ENCODE data around the gene UBD.

DNA sequence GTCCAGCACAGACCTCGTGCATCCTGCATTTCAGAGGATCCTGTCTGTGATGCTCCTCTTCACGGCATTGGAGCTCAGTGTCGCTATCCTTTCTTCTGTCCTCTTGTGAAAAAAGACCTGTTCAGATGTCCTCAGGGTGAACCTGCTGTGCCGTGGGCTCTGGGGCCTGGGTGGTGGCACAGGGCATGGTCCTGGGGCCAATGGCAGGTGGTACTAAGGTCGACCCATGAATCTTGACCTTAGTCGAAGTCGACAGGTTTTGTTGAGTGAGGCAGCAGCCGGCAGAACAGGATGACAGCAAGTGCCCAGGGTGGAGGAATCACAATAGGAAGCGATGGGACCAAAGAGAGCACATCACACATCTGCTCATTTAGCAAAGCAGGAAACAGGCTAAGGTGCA is 49.8 kb downstream of the UBD start:
- TF ChIP-seq, protein P1, sequence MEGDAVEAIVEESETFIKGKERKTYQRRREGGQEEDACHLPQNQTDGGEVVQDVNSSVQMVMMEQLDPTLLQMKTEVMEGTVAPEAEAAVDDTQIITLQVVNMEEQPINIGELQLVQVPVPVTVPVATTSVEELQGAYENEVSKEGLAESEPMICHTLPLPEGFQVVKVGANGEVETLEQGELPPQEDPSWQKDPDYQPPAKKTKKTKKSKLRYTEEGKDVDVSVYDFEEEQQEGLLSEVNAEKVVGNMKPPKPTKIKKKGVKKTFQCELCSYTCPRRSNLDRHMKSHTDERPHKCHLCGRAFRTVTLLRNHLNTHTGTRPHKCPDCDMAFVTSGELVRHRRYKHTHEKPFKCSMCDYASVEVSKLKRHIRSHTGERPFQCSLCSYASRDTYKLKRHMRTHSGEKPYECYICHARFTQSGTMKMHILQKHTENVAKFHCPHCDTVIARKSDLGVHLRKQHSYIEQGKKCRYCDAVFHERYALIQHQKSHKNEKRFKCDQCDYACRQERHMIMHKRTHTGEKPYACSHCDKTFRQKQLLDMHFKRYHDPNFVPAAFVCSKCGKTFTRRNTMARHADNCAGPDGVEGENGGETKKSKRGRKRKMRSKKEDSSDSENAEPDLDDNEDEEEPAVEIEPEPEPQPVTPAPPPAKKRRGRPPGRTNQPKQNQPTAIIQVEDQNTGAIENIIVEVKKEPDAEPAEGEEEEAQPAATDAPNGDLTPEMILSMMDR (IDR thresholded peaks at IDR 0.05) = no peak
- TF ChIP-seq POLR2AphosphoS5 (IDR thresholded peaks at IDR 0.05) = no peak
